Adrenal gland (tissue), 5 donors: Measurements from ENCODE around the gene LRP1B.

Source experiments
- CTCF ChIP-seq, 6 experiments: fragments of 450-650 bp in 4 of 6; fragments of 200-600 bp in 2 of 6; sonication (generic) in 1 of 6; IDR thresholded peaks; 1 replicate in 5 of 6; 2 replicates in 1 of 6; pipeline versions ENCODE4 v1.5.1 to v1.8.0; 2016 to 2021; ENCODE audit warnings: antibody characterized with exemption in 6 of 6, mild to moderate bottlenecking in 2 of 6, moderate library complexity in 1 of 6
- POLR2A ChIP-seq, 2 donors: fragments of 450-650 bp; IDR thresholded peaks; one replicate each; pipeline ENCODE4 v1.6.1; 2017; ENCODE audit warnings: antibody characterized with exemption in 2 of 2, mild to moderate bottlenecking in 2 of 2, moderate library complexity in 1 of 2
- donor health status: DM: no; HTN: no; CAD: no.

- TF ChIP-seq POLR2A (IDR thresholded peaks at IDR 0.05) (no peak), CTCF (IDR thresholded peaks at IDR 0.05) (no peak)
These were observed 1665.5 kb downstream of the LRP1B start for GRCh38 chr2:140465301-140465700.
